A673 (cell line): Measurements from ENCODE around the gene NAXD.

Source experiments
- CTCF ChIP-seq: fragments of 300-800, 200-600 bp; sonication (generic); conservative IDR thresholded peaks from 2 replicates; pipeline ENCODE4 v1.5.1; 2017; ENCODE audit warnings: low read depth, mild to moderate bottlenecking, antibody characterized with exemption, low read length, moderate library complexity, mixed read lengths
- EZH2 ChIP-seq: fragments of 200-600 bp; sonication (generic); IDR thresholded peaks from 2 replicates; pipeline ENCODE4 v1.6.1; 2017; ENCODE audit warnings: borderline replicate concordance, low read depth, mild to moderate bottlenecking, mixed read lengths, antibody characterized with exemption, low read length; ENCODE audit not compliant: poor library complexity, severe bottlenecking

- TF ChIP-seq CTCF (no peak), EZH2 (no peak)
Observed at GRCh38 chr13:110636701-110637201, 21.4 kb downstream of the NAXD start.
